ENCODE results near the gene DENND4A.

Gene DENND4A

DNA sequence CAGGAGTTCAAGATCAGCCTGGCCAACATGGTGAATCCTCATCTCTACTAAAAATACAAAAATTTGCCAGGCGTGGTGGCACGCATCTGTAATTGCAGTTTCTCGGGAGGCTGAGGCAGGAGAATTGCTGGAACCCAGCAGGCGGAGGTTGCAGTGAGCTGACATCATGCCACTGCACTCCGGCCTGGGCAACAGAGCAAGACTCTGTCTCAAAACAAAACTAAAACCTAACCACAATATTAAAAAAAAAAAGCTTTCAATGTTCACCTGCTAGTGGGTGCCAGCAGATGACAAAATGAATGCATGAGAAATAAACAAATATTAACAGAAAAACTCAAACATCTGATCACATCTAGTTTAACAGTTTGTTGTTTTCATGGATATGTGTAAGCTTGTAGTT is 161.3 kb downstream of the DENND4A start:
- POLR2A ChIA-PET = interaction anchor here (0.9 kb wide), 1 partner anchor 20 kb away, joined by 3 read pairs; the partner anchor contains the start of gene INTS14
- DNase-seq (ENCODE audit: extremely low spot score) = no peak
- TF ChIP-seq, protein P1, sequence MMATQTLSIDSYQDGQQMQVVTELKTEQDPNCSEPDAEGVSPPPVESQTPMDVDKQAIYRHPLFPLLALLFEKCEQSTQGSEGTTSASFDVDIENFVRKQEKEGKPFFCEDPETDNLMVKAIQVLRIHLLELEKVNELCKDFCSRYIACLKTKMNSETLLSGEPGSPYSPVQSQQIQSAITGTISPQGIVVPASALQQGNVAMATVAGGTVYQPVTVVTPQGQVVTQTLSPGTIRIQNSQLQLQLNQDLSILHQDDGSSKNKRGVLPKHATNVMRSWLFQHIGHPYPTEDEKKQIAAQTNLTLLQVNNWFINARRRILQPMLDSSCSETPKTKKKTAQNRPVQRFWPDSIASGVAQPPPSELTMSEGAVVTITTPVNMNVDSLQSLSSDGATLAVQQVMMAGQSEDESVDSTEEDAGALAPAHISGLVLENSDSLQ (IDR thresholded peaks at IDR 0.05) = no peak
- TF ChIP-seq CTBP1 (IDR thresholded peaks at IDR 0.05; ENCODE audit: borderline replicate concordance) = no peak
- no peak for TF ChIP-seq FOXA1 (IDR thresholded peaks at IDR 0.05)
- TF ChIP-seq ELF4 (IDR thresholded peaks at IDR 0.05) = no peak
- no peak for TF ChIP-seq SP1 (IDR thresholded peaks at IDR 0.05)
- TF ChIP-seq HDGF (IDR thresholded peaks at IDR 0.05; ENCODE audit: borderline replicate concordance) = no peak
- no peak for TF ChIP-seq SUZ12 (IDR thresholded peaks at IDR 0.05)
- no peak for TF ChIP-seq FOXM1 (IDR thresholded peaks at IDR 0.05; ENCODE audit: borderline replicate concordance)
- TF ChIP-seq L3MBTL2 (conservative IDR thresholded peaks at IDR 0.05) = no peak
- CTCF ChIA-PET = no interaction called here

DNA sequence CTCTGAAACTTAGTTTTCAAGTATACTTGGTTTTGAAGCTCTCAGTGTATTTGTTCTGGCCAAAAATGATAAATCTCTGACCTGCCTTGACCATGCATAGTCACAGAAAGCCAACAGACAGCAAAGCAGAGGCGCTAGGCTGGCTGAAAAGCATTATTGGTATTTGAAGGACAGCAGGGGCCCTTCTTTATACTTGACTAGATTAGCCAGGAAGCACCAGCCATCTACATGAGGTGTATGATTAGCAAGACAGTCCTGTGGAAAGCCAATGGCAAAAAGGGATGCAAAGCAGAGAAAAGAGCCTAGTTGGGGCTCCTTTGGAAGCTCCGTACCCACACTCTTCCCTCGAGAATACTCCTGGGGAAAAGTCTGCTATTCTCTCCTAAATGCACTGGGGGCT is 162.5 kb downstream of the DENND4A start:
- POLR2A ChIA-PET = interaction anchor here (1.0 to 1.8 kb wide), 2 partner anchors 18 to 240 kb away, joined by 4 to 6 read pairs; partner anchors contain the start of genes INTS14 and RAB11A
- TF ChIP-seq, protein P1 (IDR thresholded peaks at IDR 0.05) = no peak
- TF ChIP-seq ZNF384 (IDR thresholded peaks at IDR 0.05) (no peak), LEF1 (IDR thresholded peaks at IDR 0.05; ENCODE audit: borderline replicate concordance) (no peak), NFRKB (IDR thresholded peaks at IDR 0.05) (no peak), CTBP1 (IDR thresholded peaks at IDR 0.05; ENCODE audit: borderline replicate concordance) (no peak), SUZ12 (IDR thresholded peaks at IDR 0.05) (no peak), FOXA1 (IDR thresholded peaks at IDR 0.05) (no peak), BHLHE40 (IDR thresholded peaks at IDR 0.05; ENCODE audit: borderline replicate concordance) (no peak), FOXK2 (IDR thresholded peaks at IDR 0.05) (no peak), FOXM1 (IDR thresholded peaks at IDR 0.05; ENCODE audit: borderline replicate concordance) (no peak), SP1 (IDR thresholded peaks at IDR 0.05) (no peak), TARDBP (IDR thresholded peaks at IDR 0.05) (no peak), ELF4 (IDR thresholded peaks at IDR 0.05) (no peak), HDGF (IDR thresholded peaks at IDR 0.05; ENCODE audit: borderline replicate concordance) (no peak), L3MBTL2 (conservative IDR thresholded peaks at IDR 0.05) (no peak), ARNT (IDR thresholded peaks at IDR 0.05) (no peak)
- CTCF ChIA-PET = no interaction called here
- DNase-seq (ENCODE audit: extremely low spot score) = no peak

DNA sequence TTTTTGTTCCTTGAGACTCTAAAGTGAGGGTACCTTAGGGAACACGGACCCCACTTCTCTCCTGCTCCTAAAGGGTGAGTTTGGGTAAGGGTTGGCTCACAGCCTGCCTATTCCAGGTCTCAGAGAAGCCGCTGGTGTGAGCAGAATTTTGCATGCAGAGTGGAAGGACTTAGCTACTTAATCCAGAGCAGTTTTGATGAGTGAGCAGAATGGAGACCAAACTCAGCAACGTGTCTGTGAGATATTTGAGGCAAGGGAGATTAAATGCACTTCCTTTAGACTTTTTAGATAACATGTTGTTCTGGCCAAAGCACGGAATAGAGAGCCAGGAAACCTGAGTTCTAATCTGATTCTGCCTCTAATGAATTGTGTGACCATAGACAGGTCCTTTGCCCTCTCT is 165.2 kb downstream of the DENND4A start:
- DNase-seq (ENCODE audit: extremely low spot score) = no peak
- POLR2A ChIA-PET = no interaction called here
- TF ChIP-seq HDGF (IDR thresholded peaks at IDR 0.05; ENCODE audit: borderline replicate concordance) (no peak), FOXK2 (IDR thresholded peaks at IDR 0.05) (no peak), FOXM1 (IDR thresholded peaks at IDR 0.05; ENCODE audit: borderline replicate concordance) (no peak), SUZ12 (IDR thresholded peaks at IDR 0.05) (no peak), NFRKB (IDR thresholded peaks at IDR 0.05) (no peak), LEF1 (IDR thresholded peaks at IDR 0.05; ENCODE audit: borderline replicate concordance) (no peak), BHLHE40 (IDR thresholded peaks at IDR 0.05; ENCODE audit: borderline replicate concordance) (no peak), ARNT (IDR thresholded peaks at IDR 0.05) (no peak), ELF4 (IDR thresholded peaks at IDR 0.05) (no peak), CTBP1 (IDR thresholded peaks at IDR 0.05; ENCODE audit: borderline replicate concordance) (no peak), ZNF384 (IDR thresholded peaks at IDR 0.05) (no peak), FOXA1 (IDR thresholded peaks at IDR 0.05) (no peak), L3MBTL2 (conservative IDR thresholded peaks at IDR 0.05) (no peak), TARDBP (IDR thresholded peaks at IDR 0.05) (no peak), SP1 (IDR thresholded peaks at IDR 0.05) (no peak)
- TF ChIP-seq, protein P1 (IDR thresholded peaks at IDR 0.05) = no peak
- CTCF ChIA-PET = interaction anchor here (1.2 kb wide), 1 partner anchor 236 kb away, joined by 3 read pairs; no protein-coding TSS in a partner anchor

DNA sequence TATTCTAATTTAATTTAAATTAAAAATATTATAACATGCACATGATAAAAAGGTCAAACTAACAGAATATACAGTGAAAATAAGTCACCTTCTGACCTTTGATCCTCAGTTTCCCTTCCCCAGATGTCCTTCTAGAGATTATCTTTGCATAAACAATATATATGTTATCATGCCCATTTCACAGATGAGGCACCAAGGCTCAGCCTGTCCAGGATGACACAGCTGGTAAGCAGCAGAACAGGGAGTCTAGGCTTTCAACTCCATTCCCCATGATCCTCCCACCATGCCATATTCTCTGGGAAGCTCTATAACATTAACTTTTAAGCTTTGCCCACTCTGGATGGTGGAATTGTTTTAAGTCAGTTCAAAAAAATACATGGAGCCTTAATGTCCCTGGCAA is 169.0 kb downstream of the DENND4A start:
- CTCF ChIA-PET = no interaction called here
- POLR2A ChIA-PET = interaction anchor here (3.4 kb wide), 1 partner anchor 11 kb away, joined by 26 read pairs; the partner anchor contains the start of gene INTS14
- DNase-seq (ENCODE audit: extremely low spot score) = no peak
- no peak for TF ChIP-seq SUZ12 (IDR thresholded peaks at IDR 0.05)

DNA sequence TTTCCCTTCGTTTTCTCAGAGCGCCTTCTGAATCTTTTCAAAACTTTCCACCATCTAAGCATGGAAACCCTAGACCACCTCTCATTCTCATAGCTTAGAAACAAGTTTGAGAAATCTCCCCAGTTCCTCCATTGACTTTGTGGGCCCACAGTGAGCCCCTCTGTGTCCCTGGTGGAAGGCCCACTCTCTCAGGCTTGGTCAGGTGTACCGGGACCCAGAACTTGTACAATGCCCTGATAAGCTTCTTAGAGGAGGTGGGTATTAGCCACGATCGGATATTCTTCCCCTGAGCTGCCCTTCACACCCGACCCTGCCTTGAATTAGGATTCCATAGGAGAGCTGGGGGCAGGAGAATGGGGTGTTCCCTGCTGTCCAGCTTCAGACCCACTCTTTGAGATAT is 170.5 kb downstream of the DENND4A start, which contains the start of gene SLC24A1:
Gene SLC24A1 (plus strand): TSS at position 301 of the 400 bp plus-strand sequence. CDS start 2,143 bp downstream, outside the sequence.
- DNase-seq (ENCODE audit: extremely low spot score) = no peak
- ChIA-PET POLR2A (interaction anchor here (3.4 kb wide), 1 partner anchor 10 kb away, joined by 26 read pairs; the partner anchor contains the start of gene INTS14), CTCF (interaction anchor here (1.1 to 1.4 kb wide), 2 partner anchors 16 to 235 kb away, joined by 3 to 4 read pairs; no protein-coding TSS in a partner anchor)
- no peak for TF ChIP-seq SUZ12 (IDR thresholded peaks at IDR 0.05)
- TF ChIP-seq L3MBTL2 (conservative IDR thresholded peaks at IDR 0.05) = no peak
- TF ChIP-seq, protein P1 (IDR thresholded peaks at IDR 0.05) = no peak
- no peak for TF ChIP-seq ARNT (IDR thresholded peaks at IDR 0.05)
- TF ChIP-seq ZNF384 (IDR thresholded peaks at IDR 0.05) = no peak
- no peak for TF ChIP-seq BHLHE40 (IDR thresholded peaks at IDR 0.05; ENCODE audit: borderline replicate concordance)
- TF ChIP-seq HDGF (IDR thresholded peaks at IDR 0.05; ENCODE audit: borderline replicate concordance) = no peak
- TF ChIP-seq ELF4 (IDR thresholded peaks at IDR 0.05) = no peak
- TF ChIP-seq FOXA1 (IDR thresholded peaks at IDR 0.05) = no peak
- TF ChIP-seq CTBP1 (IDR thresholded peaks at IDR 0.05; ENCODE audit: borderline replicate concordance) = no peak
- TF ChIP-seq FOXM1 (IDR thresholded peaks at IDR 0.05; ENCODE audit: borderline replicate concordance) = no peak
- no peak for TF ChIP-seq NFRKB (IDR thresholded peaks at IDR 0.05)
- TF ChIP-seq LEF1 (IDR thresholded peaks at IDR 0.05; ENCODE audit: borderline replicate concordance) = no peak
- no peak for TF ChIP-seq SP1 (IDR thresholded peaks at IDR 0.05)
- TF ChIP-seq TARDBP (IDR thresholded peaks at IDR 0.05) = no peak
- no peak for TF ChIP-seq FOXK2 (IDR thresholded peaks at IDR 0.05)
